Lung microvascular endothelial cell (primary cell): ENCODE results near the gene CLSTN3. TPM values are rescaled to one million over a fixed set of nuclear protein-coding genes. Genes with fewer than 3 reads are reported as not detected.

Source experiments
- DNase-seq, 2 donors: peaks; one replicate each; pipeline versions ENCODE4 v3.0.0 to v3.0.0-alpha.2; 2010; ENCODE audit warnings: low read depth in 2 of 2
- total RNA-seq: library from RNA; depleted of rRNA; stranded (reverse); fragments of >200 nt; gene quantifications from 2 replicates; pipeline ENCODE4 v1.2.1, GENCODE V29; 2014

The CLSTN3 gene
- total RNA-seq: 12.9 and 15.0 TPM in 2 replicates

DNA sequence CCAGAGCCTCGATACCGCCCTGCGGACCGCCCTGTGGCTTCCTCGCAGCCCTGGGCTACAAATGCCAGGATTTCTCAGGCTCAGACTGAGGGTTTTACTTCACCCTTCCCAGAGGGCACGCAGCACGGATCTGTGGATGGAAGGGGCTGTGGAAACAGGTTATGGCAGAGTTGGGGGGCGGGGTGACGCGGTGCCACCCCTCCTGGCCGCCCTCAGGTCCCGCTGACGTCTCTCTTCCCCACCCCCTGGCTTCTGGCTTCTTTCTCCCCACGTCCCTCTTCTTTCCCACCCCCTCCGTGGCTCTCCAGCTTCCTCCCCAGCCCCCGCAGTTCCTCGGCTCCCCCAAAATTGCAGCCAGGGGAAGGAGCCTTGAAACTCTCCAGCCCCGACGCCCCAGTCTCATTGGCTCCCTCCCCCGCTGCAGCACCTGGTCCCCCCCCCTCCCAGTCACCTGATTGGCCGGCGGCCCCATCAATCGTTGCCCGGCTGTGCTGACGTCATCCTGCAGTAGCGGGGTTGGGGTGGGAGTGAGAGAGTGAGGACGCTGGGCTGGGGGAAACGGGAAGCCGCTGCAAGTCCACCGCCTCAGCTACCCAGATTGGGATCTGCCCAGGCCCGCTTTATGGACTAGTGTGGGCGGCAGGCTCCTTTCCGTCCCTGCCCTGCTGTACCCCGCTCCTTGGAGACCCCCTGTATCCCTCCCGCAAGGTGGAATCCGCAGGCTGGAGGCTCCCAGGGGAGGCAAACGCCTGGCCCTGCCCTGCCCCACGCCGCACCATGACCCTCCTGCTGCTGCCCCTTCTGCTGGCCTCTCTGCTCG lies at the start of gene CLSTN3:
CLSTN3 (plus strand) TSS at position 500 of the 820 bp plus-strand sequence; CDS start at position 778, 278 bp downstream.
- DNase-seq: peak; percentile 80 to 91

- no peak for DNase-seq
These were observed 49.1 kb upstream of the CLSTN3 start for GRCh38 chr12:7081037-7081436.

DNA sequence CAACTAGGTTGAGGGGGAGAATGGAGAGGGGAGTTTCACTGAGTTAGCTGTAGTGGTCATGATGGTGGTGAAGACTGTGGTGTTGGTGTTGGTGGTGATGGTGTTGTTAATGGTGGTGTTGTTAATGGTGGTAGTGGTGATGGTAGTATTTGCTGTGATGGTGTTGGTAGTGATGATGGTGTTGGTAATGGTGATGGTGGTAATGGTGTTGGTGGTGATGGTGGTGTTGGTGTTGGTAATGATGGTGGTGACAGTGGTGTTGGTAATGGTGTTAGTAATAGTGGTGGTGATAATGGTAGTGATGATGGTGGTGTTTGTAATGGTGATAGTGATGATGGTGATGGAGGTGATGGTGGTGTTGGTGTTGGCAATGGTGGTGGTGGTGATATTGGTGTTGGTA lies 47.0 kb upstream of the CLSTN3 start:
- no peak for DNase-seq

GRCh38 chr12:7089196-7089871 lies 40.8 kb upstream of the CLSTN3 start:
- no peak for DNase-seq

DNA sequence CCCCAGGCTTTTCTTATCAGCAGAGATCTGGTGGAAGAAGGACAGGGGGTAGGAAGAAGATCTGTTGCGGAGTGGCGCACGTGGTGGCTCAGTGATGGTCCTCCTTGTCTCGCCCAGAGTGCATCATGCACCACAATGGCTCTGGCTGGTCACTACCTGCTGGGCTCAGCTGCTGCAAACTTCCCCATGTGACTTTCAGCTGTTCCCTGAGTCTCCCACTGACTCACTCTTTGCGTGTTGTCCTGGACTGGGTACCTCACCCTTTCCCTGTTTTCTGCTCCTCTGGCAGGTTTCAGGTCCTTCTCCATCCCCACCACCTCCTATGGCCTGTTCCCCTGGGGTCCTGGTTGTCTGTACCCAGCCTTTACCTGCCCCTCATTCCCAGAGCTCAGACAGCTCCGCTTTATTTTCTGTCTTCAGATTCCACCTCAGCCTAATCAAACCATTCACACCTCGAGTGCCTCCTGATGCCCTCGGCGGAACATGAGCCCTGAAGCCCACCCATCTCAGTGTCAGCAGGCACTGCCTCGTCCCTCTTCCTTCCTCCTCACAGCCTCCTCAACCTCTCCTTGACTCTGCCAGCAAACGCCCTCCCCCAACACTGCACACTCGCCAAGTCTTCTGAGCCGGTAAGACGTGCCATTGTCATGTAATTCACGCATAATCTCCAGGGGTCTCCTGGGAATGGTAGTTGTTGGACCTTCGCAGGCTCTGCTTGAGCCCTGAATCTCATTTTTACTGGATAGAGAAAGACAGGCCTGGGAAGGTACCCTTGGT lies 39.8 kb upstream of the CLSTN3 start:
- DNase-seq: no peak

- DNase-seq: no peak
These were observed 39.0 kb upstream of the CLSTN3 start for GRCh38 chr12:7091171-7091570.

DNA sequence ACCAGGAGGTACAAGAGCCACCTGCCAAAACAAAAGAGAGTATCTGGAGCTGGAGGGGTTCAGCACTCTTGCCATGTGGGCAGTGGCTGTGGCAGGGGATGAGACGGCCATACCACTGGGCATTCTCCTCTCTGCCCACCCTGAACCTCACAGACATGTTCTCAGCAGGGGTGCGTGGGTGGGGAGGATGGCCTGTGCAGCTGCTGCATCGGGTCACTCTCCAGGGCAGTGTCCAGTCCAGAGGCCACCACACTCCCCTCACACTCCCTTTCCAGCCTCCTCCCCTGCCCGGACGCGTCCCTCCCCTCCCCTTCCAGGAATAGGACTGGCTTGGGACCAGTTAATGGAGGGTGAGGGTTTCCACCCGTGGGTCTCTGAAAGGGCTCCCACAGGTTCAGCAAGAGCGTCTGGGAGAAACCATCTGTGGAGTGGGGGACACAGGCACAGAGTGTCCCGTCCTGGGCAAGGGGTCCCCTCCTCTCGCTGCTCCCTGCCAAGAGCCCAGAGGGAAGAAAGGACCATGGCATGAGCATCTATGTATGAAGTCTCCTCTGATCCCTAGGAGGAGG lies 38.4 kb upstream of the CLSTN3 start:
- no peak for DNase-seq

DNA sequence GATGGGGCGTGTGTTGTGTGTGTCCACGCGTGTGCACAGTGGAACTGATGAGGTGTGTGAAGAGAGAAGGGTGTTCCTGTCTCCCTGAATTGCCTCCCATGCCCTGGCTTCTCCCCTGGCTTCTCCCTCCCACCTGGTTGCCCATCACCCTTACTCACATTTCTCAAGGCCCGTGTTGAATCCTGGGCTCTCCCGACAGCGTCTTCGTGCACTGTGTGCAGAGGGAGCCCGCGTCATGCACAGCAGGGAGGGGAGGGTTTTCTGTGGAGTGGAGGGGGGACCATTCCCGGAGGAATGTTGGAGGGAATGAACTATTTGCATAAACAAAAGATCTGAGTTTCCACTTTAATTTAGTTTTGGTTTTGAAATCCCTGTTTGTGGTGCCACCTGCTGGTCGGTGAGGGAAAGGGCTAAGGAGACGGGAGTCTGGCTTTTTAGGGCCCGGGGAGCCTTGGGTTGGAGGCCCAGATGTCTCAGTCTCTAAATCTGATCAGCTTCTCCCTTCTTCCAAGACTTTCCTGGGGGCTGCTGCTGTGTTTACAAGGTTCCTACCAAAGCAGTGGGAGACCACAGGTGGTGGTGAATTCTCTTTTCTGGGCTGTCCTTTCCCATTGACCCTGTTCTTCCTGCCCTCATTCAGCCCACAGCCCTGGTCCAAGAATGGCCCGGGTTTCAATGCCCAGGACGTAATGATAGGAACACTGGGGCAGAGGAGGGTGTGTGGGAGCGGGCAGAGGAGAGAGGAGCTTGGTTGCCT lies 37.8 kb upstream of the CLSTN3 start, which contains the start of gene C1R:
C1R (minus strand) TSS at position 217 of the 757 bp plus-strand sequence; CDS start at position 160, 57 bp downstream.
- DNase-seq: peak; percentile 67 to 70

DNA sequence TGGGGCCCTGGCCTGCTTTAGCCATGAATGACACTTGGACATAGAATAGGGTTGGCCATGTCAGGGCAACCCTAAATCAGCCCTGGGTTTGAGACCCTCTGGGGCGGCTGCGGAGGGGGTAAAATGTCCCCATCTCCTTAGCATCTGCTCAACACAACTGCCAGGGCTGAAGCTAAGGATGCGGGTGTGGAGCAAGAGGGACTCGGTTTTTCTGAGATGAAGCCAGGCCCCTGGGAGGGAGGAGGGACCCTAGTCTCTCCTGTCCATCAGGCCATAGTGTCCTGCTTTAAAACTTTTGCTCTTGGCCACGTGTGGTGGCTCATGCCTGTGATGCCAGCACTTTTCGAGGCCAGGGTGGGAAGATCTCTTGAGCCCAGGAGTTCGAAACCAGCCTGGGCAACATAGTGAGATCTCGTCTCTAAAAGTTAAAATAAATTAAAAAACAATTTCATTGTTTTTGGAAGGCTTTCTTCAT lies 37.1 kb upstream of the CLSTN3 start:
- no peak for DNase-seq

DNA sequence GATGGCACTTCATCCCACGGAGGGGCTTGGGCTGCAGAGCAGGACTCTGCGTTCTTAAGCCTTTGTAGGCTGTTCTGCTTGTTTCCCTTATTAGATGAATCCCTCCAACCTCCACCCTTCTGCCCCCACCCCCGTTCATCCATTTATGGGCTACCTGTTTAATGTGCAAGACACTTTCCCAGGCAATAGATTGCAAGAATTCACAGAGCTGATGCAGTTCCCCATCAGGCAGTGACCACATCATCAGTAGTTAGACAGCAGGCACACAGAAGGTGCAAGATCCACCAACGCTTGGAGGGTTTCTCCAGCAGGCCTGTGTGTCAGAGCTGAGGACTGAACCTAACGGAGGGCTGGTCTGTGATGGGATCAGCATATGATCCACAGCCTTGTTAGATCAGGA lies 36.7 kb upstream of the CLSTN3 start:
- DNase-seq: no peak

DNA sequence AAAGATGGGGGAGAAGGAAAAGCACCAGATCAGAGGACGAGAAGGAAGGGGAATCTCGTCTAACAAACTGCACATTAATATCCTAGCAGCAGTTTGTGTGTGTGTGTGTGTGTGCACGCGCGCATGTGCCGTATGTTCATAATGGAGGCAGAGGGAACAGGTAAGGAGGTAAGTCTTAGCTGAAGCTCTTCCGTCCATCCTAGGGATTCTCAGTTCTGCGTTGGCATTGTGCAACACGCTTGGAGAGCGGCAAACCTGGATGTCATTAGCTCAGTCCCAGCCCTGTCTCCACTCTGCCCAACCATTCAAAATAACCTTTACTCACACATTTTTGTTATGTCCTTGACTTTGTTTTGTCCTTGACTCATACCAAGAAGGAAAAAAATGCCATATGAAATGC lies 36.3 kb upstream of the CLSTN3 start:
- DNase-seq: no peak

- DNase-seq: no peak
These were observed 33.9 kb upstream of the CLSTN3 start for GRCh38 chr12:7096006-7096932.

- no peak for DNase-seq
These were observed 33.2 kb upstream of the CLSTN3 start for GRCh38 chr12:7096979-7097378.

GRCh38 chr12:7099290-7099996 lies 30.7 kb upstream of the CLSTN3 start:
- DNase-seq: no peak

DNA sequence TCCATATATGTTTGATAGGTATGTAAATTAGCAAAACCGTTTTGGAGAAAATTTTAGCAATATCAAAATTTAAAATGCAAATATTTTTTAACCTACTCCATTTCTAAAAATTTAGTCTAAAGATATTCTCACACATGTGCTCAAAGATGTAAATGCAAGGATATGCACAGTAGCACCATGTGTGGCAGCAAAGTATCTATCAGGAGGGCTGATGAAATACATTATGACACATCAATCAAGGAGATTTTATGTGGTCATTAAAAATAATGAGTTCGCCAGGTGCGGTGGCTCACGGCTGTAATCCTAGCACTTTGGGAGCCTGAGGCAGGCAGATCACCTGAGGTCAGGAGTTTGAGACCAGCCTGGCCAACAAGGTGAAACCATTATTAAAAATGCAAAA lies 29.9 kb upstream of the CLSTN3 start:
- DNase-seq: no peak

DNA sequence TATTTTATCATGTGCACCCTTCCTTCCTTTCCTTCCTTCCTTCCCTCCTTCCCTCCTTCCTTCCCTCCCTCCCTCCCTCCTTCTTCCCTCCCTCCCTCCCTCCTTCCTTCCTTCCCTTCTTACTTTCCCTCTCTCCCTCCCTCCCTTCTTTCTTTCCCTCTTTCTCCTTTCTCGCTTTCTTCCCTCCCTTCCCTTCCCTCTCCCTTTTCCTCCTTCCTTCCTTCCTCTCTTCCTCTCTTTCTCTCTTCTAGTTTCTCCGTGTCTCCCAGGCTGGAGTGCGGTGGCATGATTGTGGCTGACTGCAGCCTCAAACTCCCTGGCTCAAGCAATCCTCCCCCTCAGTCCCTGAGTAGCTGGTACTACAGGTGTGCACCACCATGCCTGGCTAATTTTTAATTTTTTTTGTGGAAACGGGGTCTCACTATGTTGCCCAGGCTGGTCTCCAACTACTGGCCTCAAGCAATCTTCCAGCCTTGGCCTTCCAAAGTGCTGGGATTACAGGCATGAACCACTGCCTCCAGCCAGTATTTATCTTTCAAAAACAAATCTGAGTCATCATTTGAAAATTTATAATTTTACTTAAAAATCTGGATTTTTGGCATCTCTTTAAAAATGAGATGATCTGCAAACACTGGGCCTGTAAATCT lies 29.0 kb upstream of the CLSTN3 start:
- no peak for DNase-seq

DNA sequence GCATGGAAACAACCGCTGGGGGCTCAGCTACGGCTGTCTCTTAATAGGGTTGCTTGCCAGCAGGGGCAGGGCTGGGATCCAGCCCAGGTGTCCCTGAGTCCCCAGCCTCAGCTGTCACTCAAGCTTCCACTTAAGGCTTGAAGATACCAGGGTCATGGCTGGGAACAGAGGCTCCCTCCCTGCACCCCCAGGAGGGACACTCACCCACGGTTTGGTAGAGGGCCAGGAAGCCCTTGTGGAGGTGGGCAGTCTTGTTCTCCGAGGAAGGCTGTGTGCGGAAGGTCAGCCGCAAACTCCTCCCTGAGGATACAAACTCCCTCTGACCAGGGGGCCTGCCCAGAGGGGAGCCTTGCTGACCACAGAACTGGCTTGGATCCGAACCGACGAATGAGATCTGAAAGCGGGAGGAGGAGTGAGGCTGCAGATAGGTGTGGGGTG lies 28.5 kb upstream of the CLSTN3 start:
- no peak for DNase-seq

DNA sequence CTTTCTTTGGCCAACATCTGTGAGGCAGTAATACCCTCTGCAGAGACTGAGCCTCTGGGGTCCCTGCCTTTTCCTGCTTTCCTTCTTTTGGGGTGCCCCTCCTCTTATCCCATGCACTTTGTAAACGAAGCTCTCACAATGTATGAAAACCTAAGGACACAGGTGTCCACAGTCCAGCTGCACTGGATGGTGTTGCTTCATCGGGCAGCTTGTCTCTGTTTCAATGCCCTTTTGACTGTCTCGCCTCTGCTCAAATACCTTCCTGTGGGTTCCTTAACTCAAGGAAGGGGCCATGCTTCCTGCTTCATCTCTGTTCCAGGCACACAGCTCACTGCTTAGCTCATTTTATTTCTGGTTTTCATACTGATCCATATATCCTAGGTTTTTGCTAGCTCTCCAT lies 27.6 kb upstream of the CLSTN3 start:
- no peak for DNase-seq
